Immature natural killer cell (primary cell): ENCODE measurements around the gene NEU4. TPM values are rescaled to one million over a fixed set of nuclear protein-coding genes. Genes with fewer than 3 reads are reported as not detected.
A peak's percentile ranks its signal among the peaks of the same experiment; 100 is the strongest.
"Not testable (repeated sequence)": the region's sequence is repeated elsewhere in the genome, so short reads cannot be mapped to it uniquely, and the experiment has no call there.

Experiments used
- DNase-seq, 3 donors: peaks; one replicate each; pipeline ENCODE4 v3.0.0; 2022; ENCODE audit warnings: mixed read lengths in 1 of 3
- H3K27ac Mint-ChIP-seq, 6 donors: one replicate each; pipeline ENCODE4 v1.8.0; 2020; ENCODE audit warnings: mixed read lengths in 6 of 6, mild to moderate bottlenecking in 5 of 6, inconsistent platforms in 4 of 6, moderate library complexity in 3 of 6
- H3K27me3 Mint-ChIP-seq, 3 donors: one replicate each; pipeline ENCODE4 v1.8.0; 2020 to 2021; ENCODE audit warnings: low read depth in 3 of 3, mild to moderate bottlenecking in 3 of 3, mixed read lengths in 3 of 3, moderate library complexity in 3 of 3, inconsistent platforms in 1 of 3
- H3K36me3 Mint-ChIP-seq, 3 donors: one replicate each; pipeline ENCODE4 v1.8.0; 2020; ENCODE audit warnings: mixed read lengths in 3 of 3, inconsistent platforms in 2 of 3, mild to moderate bottlenecking in 2 of 3
- H3K4me1 Mint-ChIP-seq, 2 donors: one replicate each; pipeline ENCODE4 v1.8.0; 2020; ENCODE audit warnings: inconsistent platforms in 2 of 2, mild to moderate bottlenecking in 2 of 2, mixed read lengths in 2 of 2, moderate library complexity in 1 of 2
- H3K4me3 Mint-ChIP-seq, 5 donors: one replicate each; pipeline ENCODE4 v1.8.0; 2020; ENCODE audit warnings: mild to moderate bottlenecking in 5 of 5, mixed read lengths in 5 of 5, inconsistent platforms in 3 of 5, moderate library complexity in 3 of 5
- H3K9me3 Mint-ChIP-seq, 6 donors: one replicate each; pipeline ENCODE4 v1.8.0; 2020; ENCODE audit warnings: mild to moderate bottlenecking in 6 of 6, mixed read lengths in 6 of 6, inconsistent platforms in 4 of 6, moderate library complexity in 3 of 6
- polyA plus RNA-seq, 3 donors: library from polyadenylated mRNA; unstranded; fragments of 300-500 nt; fragmentation: Illumina TruSeq; gene quantifications; one replicate each; pipeline ENCODE4 v1.2.3, GENCODE V29; 2021

NEU4 gene
- polyA plus RNA-seq, 3 donors from 2014 or later = not detected

GRCh38 chr2:241780939-241781569 lies 27.9 kb upstream of the NEU4 start:
- Mint-ChIP-seq H3K27me3 (peaks cover 0 to 5% (median 2%) of the 10 kb centered on the region in 3 donors), H3K9me3 (no peaks in the 10 kb centered on the region), H3K27ac (no peak overlapping the region), H3K36me3 (no peaks in the 10 kb centered on the region), H3K4me3 (no peak overlapping the region), H3K4me1 (no peaks in the 10 kb centered on the region)
- no peak for DNase-seq

- DNase-seq, H3K27me3 Mint-ChIP-seq, H3K36me3 Mint-ChIP-seq, H3K4me1 Mint-ChIP-seq, H3K4me3 Mint-ChIP-seq, H3K27ac Mint-ChIP-seq, H3K9me3 Mint-ChIP-seq: not testable (repeated sequence)
Observed at GRCh38 chr2:241782053-241782452, 26.9 kb upstream of the NEU4 start.

GRCh38 chr2:241788135-241788534 lies 20.9 kb upstream of the NEU4 start:
- Mint-ChIP-seq H3K4me3 (no peak overlapping the region), H3K27ac (peak overlapping the region in 5 of 6 donors; percentile 13 to 76 (median 52)), H3K27me3 (peaks cover 2 to 5% (median 4%) of the 10 kb centered on the region in 3 donors)

DNA sequence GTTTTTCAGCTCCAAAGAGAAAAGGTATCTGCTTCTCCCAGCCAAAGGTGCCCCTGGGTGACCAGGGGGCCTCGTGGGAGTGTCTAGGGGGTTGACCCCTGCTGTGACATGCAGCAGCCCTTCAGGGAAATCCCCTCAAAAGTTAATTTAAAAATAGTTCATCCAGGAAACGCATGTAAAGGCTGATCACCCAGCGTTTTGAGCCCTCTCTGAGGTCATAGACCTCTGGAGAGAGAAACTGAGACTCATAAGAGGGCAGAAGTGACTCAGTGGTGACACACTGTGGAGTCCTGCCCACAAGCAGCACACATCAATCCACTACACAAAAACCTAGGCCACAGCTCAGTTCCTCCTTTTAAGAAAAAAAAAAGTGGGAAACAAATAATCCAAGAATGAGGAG lies 20.4 kb upstream of the NEU4 start:
- Mint-ChIP-seq H3K27me3 (peaks cover 2 to 7% (median 4%) of the 10 kb centered on the region in 3 donors), H3K36me3 (no peaks in the 10 kb centered on the region), H3K4me3 (peak overlapping the region in 1 of 5 donors; percentile 21), H3K27ac (peak overlapping the region in 4 of 6 donors; percentile 52 to 76 (median 64)), H3K4me1 (peaks cover 15 to 23% of the 10 kb centered on the region in 2 donors), H3K9me3 (no peaks in the 10 kb centered on the region)
- peak; percentile 21 to 35 (median 26) for DNase-seq

More at GRCh38 chr2:241788135-241788534, 20.9 kb upstream of the NEU4 start:
- no peak for DNase-seq
- H3K9me3 Mint-ChIP-seq = no peaks in the 10 kb centered on the region
- no peaks in the 10 kb centered on the region for H3K36me3 Mint-ChIP-seq
- peaks cover 15 to 23% of the 10 kb centered on the region in 2 donors for H3K4me1 Mint-ChIP-seq

DNA sequence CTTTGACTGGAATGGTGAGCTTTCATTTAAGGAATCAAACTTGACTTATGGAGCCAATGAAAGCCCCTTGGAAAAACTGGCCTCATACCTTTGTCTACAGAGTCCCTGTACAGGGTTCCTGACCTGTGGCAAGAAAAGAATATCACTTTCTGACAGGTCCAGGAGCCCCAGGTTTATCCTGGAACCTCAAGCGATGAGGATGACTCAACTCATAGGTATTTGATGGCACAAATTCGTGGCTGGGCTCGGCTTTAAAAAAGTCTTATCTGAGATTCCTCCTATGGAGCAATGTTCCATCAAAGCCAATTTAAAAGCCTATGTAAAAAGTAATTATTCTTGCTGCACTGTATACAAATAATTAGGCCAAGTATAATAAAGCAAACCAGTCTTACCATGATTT lies 17.6 kb upstream of the NEU4 start:
- not testable (repeated sequence) for H3K9me3 Mint-ChIP-seq

GRCh38 chr2:241793385-241793784 lies 15.6 kb upstream of the NEU4 start:
- Mint-ChIP-seq H3K9me3 (peaks cover 0 to 4% (median 0%) of the 10 kb centered on the region in 6 donors), H3K4me1 (peaks cover 4 to 12% of the 10 kb centered on the region in 2 donors), H3K36me3 (no peaks in the 10 kb centered on the region), H3K4me3 (no peak overlapping the region), H3K27ac (no peak overlapping the region), H3K27me3 (peaks cover 3 to 11% (median 7%) of the 10 kb centered on the region in 3 donors)
- DNase-seq = no peak

More for the DNA sequence above, 17.6 kb upstream of the NEU4 start:
- not testable (repeated sequence) for H3K36me3 Mint-ChIP-seq, H3K4me3 Mint-ChIP-seq, H3K27me3 Mint-ChIP-seq, DNase-seq
- Mint-ChIP-seq H3K4me1 (peaks cover 15 to 23% of the 10 kb centered on the region in 2 donors), H3K27ac (peak overlapping the region in 1 of 6 donors; percentile 36)

- H3K9me3 Mint-ChIP-seq = peaks cover 0 to 4% (median 0%) of the 10 kb centered on the region in 6 donors
- H3K27ac Mint-ChIP-seq = no peak overlapping the region
- no peak overlapping the region for H3K4me3 Mint-ChIP-seq
Observed at GRCh38 chr2:241794250-241794823, 14.7 kb upstream of the NEU4 start.

GRCh38 chr2:241795021-241795999 lies 13.7 kb upstream of the NEU4 start:
- Mint-ChIP-seq H3K27me3 (peaks cover 3 to 11% (median 7%) of the 10 kb centered on the region in 3 donors), H3K27ac (no peak overlapping the region), H3K4me3 (no peak overlapping the region), H3K9me3 (peaks cover 0 to 4% (median 0%) of the 10 kb centered on the region in 6 donors), H3K36me3 (no peaks in the 10 kb centered on the region), H3K4me1 (no peaks in the 10 kb centered on the region)
- no peak for DNase-seq

More at GRCh38 chr2:241794250-241794823, 14.7 kb upstream of the NEU4 start:
- peaks cover 3 to 11% (median 7%) of the 10 kb centered on the region in 3 donors for H3K27me3 Mint-ChIP-seq
- no peak for DNase-seq
- H3K36me3 Mint-ChIP-seq = no peaks in the 10 kb centered on the region
- peaks cover 0 to 2% of the 10 kb centered on the region in 2 donors for H3K4me1 Mint-ChIP-seq

DNA sequence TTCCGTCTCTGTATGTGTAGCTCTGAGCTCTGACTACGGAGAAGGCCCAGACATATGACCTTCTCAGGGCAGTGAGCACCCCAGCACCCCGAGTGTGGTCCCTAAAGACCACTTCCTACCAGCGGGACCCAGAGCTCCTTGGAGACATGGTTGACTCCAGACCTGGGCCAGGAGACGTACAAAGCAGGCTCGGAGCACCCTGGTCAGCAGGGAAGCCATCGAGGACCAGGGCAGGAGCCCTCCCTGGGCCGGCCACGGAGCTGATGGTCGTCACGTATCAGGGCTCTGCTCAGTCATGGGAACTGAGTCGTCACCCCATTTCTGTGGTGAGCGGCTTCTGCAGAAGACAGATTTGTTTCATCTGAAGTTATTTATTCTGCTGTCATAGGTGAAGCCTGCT lies 12.8 kb upstream of the NEU4 start:
- H3K27me3 Mint-ChIP-seq = peaks cover 5 to 8% (median 6%) of the 10 kb centered on the region in 3 donors
- peaks cover 0 to 4% (median 0%) of the 10 kb centered on the region in 6 donors for H3K9me3 Mint-ChIP-seq
- no peak overlapping the region for H3K4me3 Mint-ChIP-seq
- no peak overlapping the region for H3K27ac Mint-ChIP-seq
- H3K36me3 Mint-ChIP-seq = no peaks in the 10 kb centered on the region
- no peaks in the 10 kb centered on the region for H3K4me1 Mint-ChIP-seq
- DNase-seq = no peak

GRCh38 chr2:241796610-241797138 lies 12.3 kb upstream of the NEU4 start:
- H3K27me3 Mint-ChIP-seq = peaks cover 5 to 8% (median 6%) of the 10 kb centered on the region in 3 donors
- H3K4me1 Mint-ChIP-seq = no peaks in the 10 kb centered on the region
- no peak for DNase-seq
- no peak overlapping the region for H3K4me3 Mint-ChIP-seq
- H3K27ac Mint-ChIP-seq = no peak overlapping the region
- H3K9me3 Mint-ChIP-seq = peaks cover 0 to 4% (median 0%) of the 10 kb centered on the region in 6 donors
- H3K36me3 Mint-ChIP-seq = no peaks in the 10 kb centered on the region

GRCh38 chr2:241797441-241798080 lies 11.4 kb upstream of the NEU4 start:
- Mint-ChIP-seq H3K4me1 (no peaks in the 10 kb centered on the region), H3K4me3 (no peak overlapping the region), H3K36me3 (no peaks in the 10 kb centered on the region), H3K27me3 (peaks cover 5 to 6% (median 6%) of the 10 kb centered on the region in 3 donors), H3K27ac (peak overlapping the region in 1 of 6 donors; percentile 40), H3K9me3 (peaks cover 0 to 4% (median 0%) of the 10 kb centered on the region in 6 donors)
- no peak for DNase-seq

DNA sequence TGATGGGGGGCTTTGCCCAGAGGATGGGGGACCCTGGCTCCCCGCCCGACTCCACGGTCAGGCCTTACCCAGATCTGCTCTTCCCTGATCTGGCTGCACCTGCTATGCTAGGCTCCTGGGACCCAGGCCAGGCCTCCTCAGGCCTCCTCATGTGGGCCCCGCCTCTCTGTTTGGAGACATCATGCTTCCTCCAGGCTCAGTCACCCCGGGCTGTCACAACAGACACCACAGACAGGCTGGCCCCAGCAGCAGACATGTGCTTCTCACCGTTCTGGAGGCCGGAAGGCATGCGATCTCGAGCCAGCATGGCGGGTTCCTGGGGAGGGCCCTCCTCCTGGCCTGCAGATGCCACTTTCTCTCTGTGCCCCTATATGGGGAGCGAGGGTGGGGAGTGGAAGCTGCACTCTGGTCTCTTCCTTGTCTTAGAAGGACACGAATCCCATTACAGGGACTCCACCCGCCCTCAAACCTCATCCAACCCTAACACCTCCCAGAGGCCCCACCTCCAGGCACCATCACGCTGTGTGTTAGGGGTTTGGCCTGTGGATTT lies 10.8 kb upstream of the NEU4 start:
- Mint-ChIP-seq H3K4me3 (no peak overlapping the region), H3K9me3 (peaks cover 0 to 4% (median 0%) of the 10 kb centered on the region in 6 donors), H3K27me3 (peaks cover 5 to 7% (median 6%) of the 10 kb centered on the region in 3 donors), H3K4me1 (no peaks in the 10 kb centered on the region), H3K27ac (no peak overlapping the region), H3K36me3 (no peaks in the 10 kb centered on the region)
- no peak for DNase-seq
